ENCODE data around the gene SMC4.

- TF ChIP-seq CTCF (IDR thresholded peaks at IDR 0.05; ENCODE audit: control extremely low read depth in 1 of 3, insufficient read depth in 1 of 3, low read depth in 1 of 3, low read length in 3 of 3) (no peak), YY1 (IDR thresholded peaks at IDR 0.05; ENCODE audit: low read depth, low read length) (no peak), USF2 (IDR thresholded peaks at IDR 0.05; ENCODE audit: low read length) (0 out of 2 replicates have a peak, but pooled peaks have one; percentile 24), POLR2A (IDR thresholded peaks at IDR 0.05; ENCODE audit: control extremely low read depth in 1 of 2, low read depth in 2 of 2, low read length in 2 of 2) (no peak), SP2 (IDR thresholded peaks at IDR 0.05; ENCODE audit: low read length) (no peak), EP300 (IDR thresholded peaks at IDR 0.05; ENCODE audit: borderline replicate concordance in 1 of 2, low read depth in 2 of 2, low read length in 2 of 2) (no peak), ATF2 (IDR thresholded peaks at IDR 0.05; ENCODE audit: low read length) (no peak), ASH2L (IDR thresholded peaks at IDR 0.05; ENCODE audit: low read length) (no peak), EZH2 (IDR thresholded peaks at IDR 0.05; ENCODE audit: low read depth, low read length, severe bottlenecking) (no peak), ATF3 (IDR thresholded peaks at IDR 0.05; ENCODE audit: insufficient read depth, low read depth, low read length) (no peak), KDM5A (IDR thresholded peaks at IDR 0.05; ENCODE audit: low read length) (no peak), SIX5 (IDR thresholded peaks at IDR 0.05; ENCODE audit: low read depth, low read length) (no peak), POLR2AphosphoS5 (IDR thresholded peaks at IDR 0.05; ENCODE audit: low read depth, low read length) (no peak)
These were observed 45.0 kb downstream of the SMC4 start for GRCh38 chr3:160444411-160444810.
